Activated naive CD8-positive, alpha-beta T cell treated with anti-CD3 and anti-CD28 coated beads for 36 hours (primary cell): ENCODE measurements around the gene RSL24D1. TPM values are rescaled to one million over a fixed set of nuclear protein-coding genes. Genes with fewer than 3 reads are reported as not detected.

Experiments
- DNase-seq: peaks from one replicate; pipeline ENCODE4 v3.0.0; 2021
- H3K27ac Mint-ChIP-seq: one replicate; pipeline ENCODE4 v1.8.0; 2022; ENCODE audit warnings: mild to moderate bottlenecking, moderate library complexity, mixed read lengths
- H3K27me3 Mint-ChIP-seq: one replicate; pipeline ENCODE4 v1.8.0; 2022; ENCODE audit warnings: mild to moderate bottlenecking, mixed read lengths
- H3K36me3 Mint-ChIP-seq: one replicate; pipeline ENCODE4 v1.8.0; 2021; ENCODE audit warnings: mild to moderate bottlenecking, mixed read lengths
- H3K4me1 Mint-ChIP-seq: one replicate; pipeline ENCODE4 v1.8.0; 2021; ENCODE audit warnings: mixed read lengths
- H3K4me3 Mint-ChIP-seq: one replicate; pipeline ENCODE4 v1.8.0; 2022; ENCODE audit warnings: mild to moderate bottlenecking, moderate library complexity, mixed read lengths
- H3K9me3 Mint-ChIP-seq: one replicate; pipeline ENCODE4 v1.8.0; 2022; ENCODE audit warnings: mixed read lengths
- total RNA-seq, 2 experiments: library from RNA; stranded (reverse); gene quantifications; one replicate each; pipeline ENCODE4 v1.2.3, GENCODE V29; 2021

RSL24D1 gene
- total RNA-seq, 2 experiments from 2014 or later = 179 to 181 TPM

- no peaks in the 10 kb centered on the region for H3K9me3 Mint-ChIP-seq
- H3K27ac Mint-ChIP-seq = peak overlapping the region; percentile 74
- H3K36me3 Mint-ChIP-seq = peaks cover 48% of the 10 kb centered on the region
- no peak overlapping the region for H3K4me3 Mint-ChIP-seq
- DNase-seq = no peak
- peaks cover 16% of the 10 kb centered on the region for H3K4me1 Mint-ChIP-seq
- no peaks in the 10 kb centered on the region for H3K27me3 Mint-ChIP-seq
Observed at GRCh38 chr15:55230051-55230670, 33.4 kb upstream of the RSL24D1 start.

- no peaks in the 10 kb centered on the region for H3K27me3 Mint-ChIP-seq
- H3K4me3 Mint-ChIP-seq = no peak overlapping the region
- no peaks in the 10 kb centered on the region for H3K9me3 Mint-ChIP-seq
- H3K4me1 Mint-ChIP-seq = peaks cover 51% of the 10 kb centered on the region
- no peak for DNase-seq
- H3K36me3 Mint-ChIP-seq = peaks cover 62% of the 10 kb centered on the region
- no peak overlapping the region for H3K27ac Mint-ChIP-seq
Observed at GRCh38 chr15:55226127-55226526, 29.4 kb upstream of the RSL24D1 start.

GRCh38 chr15:55224892-55225291, 28.2 kb upstream of the RSL24D1 start:
- peaks cover 49% of the 10 kb centered on the region for H3K4me1 Mint-ChIP-seq
- peaks cover 62% of the 10 kb centered on the region for H3K36me3 Mint-ChIP-seq
- no peaks in the 10 kb centered on the region for H3K9me3 Mint-ChIP-seq
- no peaks in the 10 kb centered on the region for H3K27me3 Mint-ChIP-seq
- peak overlapping the region; percentile 11 for H3K4me3 Mint-ChIP-seq
- H3K27ac Mint-ChIP-seq = peak overlapping the region; percentile 73
- DNase-seq = no peak

- Mint-ChIP-seq H3K36me3 (peaks cover 62% of the 10 kb centered on the region), H3K27ac (peak overlapping the region; percentile 92), H3K9me3 (no peaks in the 10 kb centered on the region), H3K4me1 (peaks cover 61% of the 10 kb centered on the region), H3K4me3 (peak overlapping the region; percentile 46), H3K27me3 (no peaks in the 10 kb centered on the region)
- no peak for DNase-seq
Observed at GRCh38 chr15:55222588-55222987, 25.8 kb upstream of the RSL24D1 start.

- H3K4me3 Mint-ChIP-seq = peak overlapping the region; percentile 18
- H3K27ac Mint-ChIP-seq = peak overlapping the region; percentile 92
- DNase-seq = peak; percentile 48
- peaks cover 63% of the 10 kb centered on the region for H3K36me3 Mint-ChIP-seq
- peaks cover 61% of the 10 kb centered on the region for H3K4me1 Mint-ChIP-seq
- no peaks in the 10 kb centered on the region for H3K27me3 Mint-ChIP-seq
- H3K9me3 Mint-ChIP-seq = no peaks in the 10 kb centered on the region
Observed at GRCh38 chr15:55221090-55222011, 24.6 kb upstream of the RSL24D1 start.

GRCh38 chr15:55220606-55221005, 23.9 kb upstream of the RSL24D1 start:
- Mint-ChIP-seq H3K9me3 (no peaks in the 10 kb centered on the region), H3K4me1 (peaks cover 59% of the 10 kb centered on the region), H3K27ac (peak overlapping the region; percentile 92), H3K36me3 (peaks cover 59% of the 10 kb centered on the region), H3K27me3 (no peaks in the 10 kb centered on the region), H3K4me3 (peak overlapping the region; percentile 6)
- no peak for DNase-seq

- H3K36me3 Mint-ChIP-seq = peaks cover 40% of the 10 kb centered on the region
- H3K27ac Mint-ChIP-seq = no peak overlapping the region
- H3K4me3 Mint-ChIP-seq = no peak overlapping the region
- H3K4me1 Mint-ChIP-seq = peaks cover 38% of the 10 kb centered on the region
- DNase-seq = no peak
- no peaks in the 10 kb centered on the region for H3K9me3 Mint-ChIP-seq
- no peaks in the 10 kb centered on the region for H3K27me3 Mint-ChIP-seq
Observed at GRCh38 chr15:55218056-55218455, 21.3 kb upstream of the RSL24D1 start.

- no peaks in the 10 kb centered on the region for H3K27me3 Mint-ChIP-seq
- peaks cover 20% of the 10 kb centered on the region for H3K36me3 Mint-ChIP-seq
- DNase-seq = no peak
- no peak overlapping the region for H3K4me3 Mint-ChIP-seq
- H3K9me3 Mint-ChIP-seq = no peaks in the 10 kb centered on the region
- H3K4me1 Mint-ChIP-seq = no peaks in the 10 kb centered on the region
- no peak overlapping the region for H3K27ac Mint-ChIP-seq
Observed at GRCh38 chr15:55204464-55204863, 7.7 kb upstream of the RSL24D1 start.

GRCh38 chr15:55202206-55202605, 5.5 kb upstream of the RSL24D1 start:
- DNase-seq = no peak
- H3K27ac Mint-ChIP-seq = no peak overlapping the region
- H3K4me1 Mint-ChIP-seq = peaks cover 4% of the 10 kb centered on the region
- no peak overlapping the region for H3K4me3 Mint-ChIP-seq
- H3K36me3 Mint-ChIP-seq = peaks cover 32% of the 10 kb centered on the region
- peaks cover 10% of the 10 kb centered on the region for H3K9me3 Mint-ChIP-seq
- H3K27me3 Mint-ChIP-seq = no peaks in the 10 kb centered on the region

- Mint-ChIP-seq H3K4me3 (peak overlapping the region; percentile 25), H3K27me3 (no peaks in the 10 kb centered on the region), H3K4me1 (peaks cover 4% of the 10 kb centered on the region), H3K9me3 (peaks cover 10% of the 10 kb centered on the region), H3K27ac (peak overlapping the region; percentile 39), H3K36me3 (peaks cover 31% of the 10 kb centered on the region)
- no peak for DNase-seq
Observed at GRCh38 chr15:55198706-55199105, 2.0 kb upstream of the RSL24D1 start.

GRCh38 chr15:55197719-55198118, 978 bp upstream of the RSL24D1 start:
- Mint-ChIP-seq H3K27ac (no peak overlapping the region), H3K27me3 (no peaks in the 10 kb centered on the region), H3K4me1 (peaks cover 12% of the 10 kb centered on the region), H3K9me3 (peaks cover 10% of the 10 kb centered on the region), H3K4me3 (no peak overlapping the region), H3K36me3 (peaks cover 31% of the 10 kb centered on the region)
- DNase-seq = no peak

- H3K27me3 Mint-ChIP-seq = no peaks in the 10 kb centered on the region
- H3K4me1 Mint-ChIP-seq = peaks cover 15% of the 10 kb centered on the region
- peaks cover 10% of the 10 kb centered on the region for H3K9me3 Mint-ChIP-seq
- H3K27ac Mint-ChIP-seq = no peak overlapping the region
- peaks cover 31% of the 10 kb centered on the region for H3K36me3 Mint-ChIP-seq
- no peak for DNase-seq
- H3K4me3 Mint-ChIP-seq = no peak overlapping the region
Observed at GRCh38 chr15:55197362-55197705, 593 bp upstream of the RSL24D1 start.

- Mint-ChIP-seq H3K36me3 (peaks cover 32% of the 10 kb centered on the region), H3K9me3 (peaks cover 10% of the 10 kb centered on the region), H3K27ac (no peak overlapping the region), H3K27me3 (no peaks in the 10 kb centered on the region), H3K4me3 (no peak overlapping the region), H3K4me1 (peaks cover 27% of the 10 kb centered on the region)
- no peak for DNase-seq
Observed at GRCh38 chr15:55195996-55196395, 745 bp downstream of the RSL24D1 start.

- peaks cover 28% of the 10 kb centered on the region for H3K36me3 Mint-ChIP-seq
- no peak overlapping the region for H3K27ac Mint-ChIP-seq
- no peak for DNase-seq
- no peaks in the 10 kb centered on the region for H3K27me3 Mint-ChIP-seq
- peaks cover 33% of the 10 kb centered on the region for H3K4me1 Mint-ChIP-seq
- H3K9me3 Mint-ChIP-seq = peaks cover 9% of the 10 kb centered on the region
- H3K4me3 Mint-ChIP-seq = no peak overlapping the region
Observed at GRCh38 chr15:55194256-55194655, 2.5 kb downstream of the RSL24D1 start.

- peaks cover 38% of the 10 kb centered on the region for H3K36me3 Mint-ChIP-seq
- no peak for DNase-seq
- no peaks in the 10 kb centered on the region for H3K27me3 Mint-ChIP-seq
- peaks cover 32% of the 10 kb centered on the region for H3K4me1 Mint-ChIP-seq
- no peaks in the 10 kb centered on the region for H3K9me3 Mint-ChIP-seq
- no peak overlapping the region for H3K4me3 Mint-ChIP-seq
- H3K27ac Mint-ChIP-seq = no peak overlapping the region
Observed at GRCh38 chr15:55186331-55186730, 10.4 kb downstream of the RSL24D1 start.
